HepG2 (cell line): ENCODE measurements around the gene GBA2. TPM values are rescaled to one million over a fixed set of nuclear protein-coding genes. Genes with fewer than 3 reads are reported as not detected.

Source experiments
- FOXO4 ChIP-seq: sonication (generic); formaldehyde crosslinking; conservative IDR thresholded peaks from 2 replicates; pipeline ENCODE4 v1.8.1; 2023; ENCODE audit warnings: missing genetic modification reagents
- FUBP1 ChIP-seq: sonication (generic); formaldehyde crosslinking; IDR thresholded peaks from 2 replicates; pipeline ENCODE4 v1.5.1; 2020; ENCODE audit warnings: missing genetic modification reagents, mild to moderate bottlenecking, borderline replicate concordance
- GTF3A ChIP-seq: sonication (generic); formaldehyde crosslinking; conservative IDR thresholded peaks from 2 replicates; pipeline ENCODE4 v1.4.0; 2020; ENCODE audit warnings: mild to moderate bottlenecking, missing genetic modification reagents
- HDAC1 ChIP-seq: sonication (generic); formaldehyde crosslinking; IDR thresholded peaks from 2 replicates; pipeline ENCODE4 v1.5.1; 2020; ENCODE audit warnings: mild to moderate bottlenecking, missing genetic modification reagents
- HNRNPH1 ChIP-seq: fragments of 200-400 bp; formaldehyde crosslinking; optimal IDR thresholded peaks from 2 replicates; pipeline ENCODE3; 2017; ENCODE audit warnings: mild to moderate bottlenecking, low read depth, low read length
- NFYB ChIP-seq: sonication (generic); formaldehyde crosslinking; IDR thresholded peaks from 2 replicates; pipeline ENCODE4 v1.4.0; 2020; ENCODE audit warnings: missing genetic modification reagents
- NPAS2 ChIP-seq: sonication (generic); formaldehyde crosslinking; IDR thresholded peaks from 2 replicates; pipeline ENCODE4 v1.8.0; 2022; ENCODE audit warnings: mild to moderate bottlenecking, missing genetic modification reagents, borderline replicate concordance
- PREB ChIP-seq: sonication (generic); formaldehyde crosslinking; IDR thresholded peaks from 2 replicates; pipeline ENCODE4 v1.4.0; 2020; ENCODE audit warnings: missing genetic modification reagents
- RBFOX2 ChIP-seq: fragments of 200-400 bp; formaldehyde crosslinking; IDR thresholded peaks from 2 replicates; pipeline ENCODE4 v1.6.1; 2017; ENCODE audit warnings: low read depth, mild to moderate bottlenecking, low read length
- RXRA ChIP-seq: sonication (generic); formaldehyde crosslinking; IDR thresholded peaks from 2 replicates; pipeline ENCODE4 v1.5.1; 2020; ENCODE audit warnings: missing genetic modification reagents
- SOX6 ChIP-seq, 2 experiments: fragments of 450-650 bp in 1 of 2; sonication (generic) in 1 of 2; formaldehyde crosslinking in 1 of 2; IDR thresholded peaks; 2 replicates each; pipeline versions ENCODE4 v1.4.0 to v1.6.1; 2017 to 2020; ENCODE audit warnings: antibody characterized with exemption in 1 of 2, mild to moderate bottlenecking in 1 of 2, missing genetic modification reagents in 1 of 2
- SRF ChIP-seq: IDR thresholded peaks from 2 replicates; pipeline ENCODE4 v1.6.1; 2011; ENCODE audit warnings: mild to moderate bottlenecking, low read depth, low read length, moderate library complexity
- TRIM22 ChIP-seq: fragments of 450-650 bp; IDR thresholded peaks from 2 replicates; pipeline ENCODE4 v1.6.1; 2017
- ZNF232 ChIP-seq: sonication (generic); formaldehyde crosslinking; IDR thresholded peaks from 2 replicates; pipeline ENCODE4 v1.4.0; 2020; ENCODE audit warnings: missing genetic modification reagents, borderline replicate concordance
- ZNF234 ChIP-seq: sonication (generic); formaldehyde crosslinking; conservative IDR thresholded peaks from 2 replicates; pipeline ENCODE4 v1.5.1; 2020; ENCODE audit warnings: mild to moderate bottlenecking, missing genetic modification reagents
- ZNF354B ChIP-seq: sonication (generic); formaldehyde crosslinking; IDR thresholded peaks from 2 replicates; pipeline ENCODE4 v1.8.0; 2022; ENCODE audit warnings: mild to moderate bottlenecking, missing genetic modification reagents
- ZNF574 ChIP-seq: sonication (generic); formaldehyde crosslinking; IDR thresholded peaks from 2 replicates; pipeline ENCODE4 v1.4.0; 2020; ENCODE audit warnings: missing genetic modification reagents
- polyA plus RNA-seq, 8 experiments: library from polyadenylated mRNA; depleted of rRNA in 3 of 8; stranded (reverse) in 7 of 8; unstranded in 1 of 8; fragments of >200 nt; fragmentation: Illumina TruSeq in 4 of 8; extraction: Trizol in 4 of 8; gene quantifications; 2 replicates each; pipeline versions ENCODE4 v1.2.1 to v1.2.3, GENCODE V29; 2011 to 2016; ENCODE audit warnings: low read depth in 4 of 8, missing spikeins in 1 of 8, mixed read lengths in 1 of 8; ENCODE audit not compliant: insufficient read depth in 1 of 8
- total RNA-seq, 5 experiments: library from RNA; depleted of rRNA; stranded (reverse); fragments of >200 nt; fragmentation: Illumina TruSeq; extraction: Trizol; gene quantifications; 2 replicates each; pipeline ENCODE4 v1.2.3, GENCODE V29; 2016; ENCODE audit warnings: low read depth in 1 of 5

The GBA2 gene
- total and polyA plus RNA-seq, 2 of the 13 experiments (the other 11 are each of a cell fraction or from before 2014, with no cell fraction given): 37.5 to 86.1 TPM

DNA sequence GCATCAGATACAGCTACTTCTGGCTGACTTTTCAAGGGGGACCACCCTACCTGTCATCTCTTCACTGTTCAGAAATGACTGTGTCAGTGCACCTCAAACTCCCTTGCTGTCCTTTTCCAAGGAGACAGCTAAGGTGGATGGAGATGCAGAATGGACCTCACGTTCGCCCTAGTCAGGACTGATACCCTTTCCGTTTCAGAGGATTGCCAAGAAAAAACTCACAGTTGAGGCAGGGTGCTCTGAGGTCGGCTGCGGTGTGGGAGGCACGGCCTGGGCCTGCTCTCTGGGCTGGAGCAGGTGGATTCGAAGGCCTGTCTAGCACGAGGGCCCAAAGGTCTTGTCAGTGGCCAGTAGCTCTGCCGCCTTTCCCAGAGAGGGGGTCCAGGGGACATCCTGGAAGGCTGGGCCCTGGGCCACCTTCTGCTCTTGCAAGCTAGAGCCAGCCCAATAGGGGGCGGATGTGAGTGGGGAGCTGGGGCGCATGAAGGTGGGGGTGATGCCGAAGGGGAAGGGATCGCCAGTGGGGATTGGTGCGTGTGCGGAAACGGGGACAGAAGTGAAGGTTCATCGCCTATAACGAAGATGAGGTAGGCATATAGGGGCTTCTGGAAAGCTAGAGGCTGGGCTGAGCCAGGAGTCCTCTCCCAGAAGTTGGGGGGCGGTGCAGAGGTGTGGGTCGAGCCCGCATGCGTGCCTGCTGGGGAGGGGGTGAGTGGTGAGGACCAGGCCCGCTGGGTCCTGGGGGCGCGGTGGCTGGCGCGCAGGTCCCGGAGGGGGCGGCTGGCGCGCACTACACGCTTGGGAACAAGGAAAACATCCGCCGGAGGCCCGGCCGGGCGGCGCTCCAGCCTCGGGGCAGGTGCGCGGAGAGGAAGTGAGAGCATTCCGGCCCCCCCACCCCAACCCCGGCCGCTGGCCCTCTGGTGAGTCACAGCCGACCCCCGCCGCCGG lies 7.5 kb upstream of the GBA2 start (continued):
- TF ChIP-seq SOX6 (IDR thresholded peaks at IDR 0.05) (no peak), SOX6 (CRISPR knock-in tag; IDR thresholded peaks at IDR 0.05) (peak; percentile 46), ZNF354B (CRISPR knock-in tag) (no peak), NPAS2 (CRISPR knock-in tag) (no peak), ZNF234 (CRISPR knock-in tag) (no peak), ZNF574 (CRISPR knock-in tag) (peak; percentile 83), RBFOX2 (peak; percentile 81), ZNF232 (0 out of 2 replicates have a peak, but pooled peaks have one; percentile 47), FOXO4 (no peak), PREB (0 out of 2 replicates have a peak, but pooled peaks have one; percentile 59), RXRA (CRISPR knock-in tag) (peak; percentile 30; the same call in 1 of the 2 replicates), HDAC1 (peak; percentile 79), TRIM22 (no peak), FUBP1 (CRISPR knock-in tag) (no peak), GTF3A (no peak), NFYB (CRISPR knock-in tag) (no peak), SRF (no peak), HNRNPH1 (peak; percentile 58)
